ENCODE data around the gene ZFP62.

DNA sequence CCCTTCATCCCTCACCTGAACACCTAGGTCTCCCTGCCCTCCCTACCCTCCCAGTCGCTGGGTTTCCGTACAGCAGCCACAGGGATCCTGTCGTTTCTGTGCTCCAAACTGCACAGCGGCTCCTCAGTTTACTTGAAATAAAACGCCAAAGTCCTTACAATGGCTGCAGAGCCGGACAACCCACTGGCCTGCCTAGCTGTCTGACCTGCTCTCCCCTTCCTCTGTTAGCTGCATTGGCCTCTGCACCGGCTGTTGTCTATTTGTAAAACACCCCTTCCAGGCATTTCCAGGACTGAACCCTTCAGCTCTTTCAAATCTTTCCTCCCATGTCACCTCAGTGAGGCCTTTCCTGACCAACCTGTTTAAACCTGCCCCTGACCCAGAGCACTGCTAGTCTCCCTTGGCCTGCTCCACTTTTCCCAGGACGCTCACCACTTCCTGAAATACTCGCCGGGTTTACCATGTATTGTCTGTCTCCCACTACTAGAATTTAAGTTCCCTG is 49.4 kb downstream of the ZFP62 start:
- no peak for TF ChIP-seq POLR2AphosphoS5 (IDR thresholded peaks at IDR 0.05)
- TF ChIP-seq, protein P1, sequence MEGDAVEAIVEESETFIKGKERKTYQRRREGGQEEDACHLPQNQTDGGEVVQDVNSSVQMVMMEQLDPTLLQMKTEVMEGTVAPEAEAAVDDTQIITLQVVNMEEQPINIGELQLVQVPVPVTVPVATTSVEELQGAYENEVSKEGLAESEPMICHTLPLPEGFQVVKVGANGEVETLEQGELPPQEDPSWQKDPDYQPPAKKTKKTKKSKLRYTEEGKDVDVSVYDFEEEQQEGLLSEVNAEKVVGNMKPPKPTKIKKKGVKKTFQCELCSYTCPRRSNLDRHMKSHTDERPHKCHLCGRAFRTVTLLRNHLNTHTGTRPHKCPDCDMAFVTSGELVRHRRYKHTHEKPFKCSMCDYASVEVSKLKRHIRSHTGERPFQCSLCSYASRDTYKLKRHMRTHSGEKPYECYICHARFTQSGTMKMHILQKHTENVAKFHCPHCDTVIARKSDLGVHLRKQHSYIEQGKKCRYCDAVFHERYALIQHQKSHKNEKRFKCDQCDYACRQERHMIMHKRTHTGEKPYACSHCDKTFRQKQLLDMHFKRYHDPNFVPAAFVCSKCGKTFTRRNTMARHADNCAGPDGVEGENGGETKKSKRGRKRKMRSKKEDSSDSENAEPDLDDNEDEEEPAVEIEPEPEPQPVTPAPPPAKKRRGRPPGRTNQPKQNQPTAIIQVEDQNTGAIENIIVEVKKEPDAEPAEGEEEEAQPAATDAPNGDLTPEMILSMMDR (IDR thresholded peaks at IDR 0.05): no peak
